Frontal cortex (tissue), 4 donors: ENCODE data around the gene ARL5A. TPM values are rescaled to one million over a fixed set of nuclear protein-coding genes. Genes with fewer than 3 reads are reported as not detected.
"Not testable (repeated sequence)": the region's sequence is repeated elsewhere in the genome, so short reads cannot be mapped to it uniquely, and the experiment has no call there.

Source experiments
- DNase-seq, 2 donors: peaks; one replicate each; pipeline ENCODE4 v3.0.0; 2012; ENCODE audit warnings: low spot score in 2 of 2
- FAIRE-seq: peaks from 2 replicates; lab custom pipeline; 2012; peaks lifted over from hg19 to GRCh38; lab: Jason Lieb, UNC
- total RNA-seq: library from RNA; depleted of rRNA; stranded (reverse); fragments of >200 nt; gene quantifications from one replicate; pipeline ENCODE4 v1.2.3, GENCODE V29; 2014
- donor health status: control.
- donor health status: control.
- donor health status: control.

The ARL5A gene
- total RNA-seq, 1 donor from 2014 or later: 64.8 TPM

DNA sequence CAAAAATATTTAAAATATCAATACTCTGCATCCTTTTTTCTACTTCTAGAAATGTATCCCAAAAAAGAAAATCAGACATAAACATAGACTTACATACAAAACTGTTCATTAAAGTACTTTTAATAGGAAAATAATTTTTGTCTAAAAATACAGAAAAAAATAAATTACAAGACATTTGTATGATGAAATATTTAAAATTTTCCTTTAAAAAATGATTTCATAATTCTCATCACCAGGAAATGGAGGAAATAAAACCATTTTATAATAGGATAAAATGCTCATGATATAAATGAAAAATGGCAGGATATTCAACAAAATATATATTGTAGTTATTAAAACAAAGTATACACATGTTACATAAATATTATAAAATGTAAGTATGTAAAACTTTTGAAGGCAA lies 24.4 kb downstream of the ARL5A start:
- no peak for DNase-seq
- FAIRE-seq: peak; percentile 93

- no peak for FAIRE-seq
- DNase-seq: no peak
Observed at GRCh38 chr2:151802315-151802714, 25.9 kb downstream of the ARL5A start.

- DNase-seq: no peak
- FAIRE-seq: no peak
Observed at GRCh38 chr2:151799886-151800292, 28.3 kb downstream of the ARL5A start.

GRCh38 chr2:151796774-151797173 lies 31.4 kb downstream of the ARL5A start:
- FAIRE-seq (no peak), DNase-seq (no peak)

DNA sequence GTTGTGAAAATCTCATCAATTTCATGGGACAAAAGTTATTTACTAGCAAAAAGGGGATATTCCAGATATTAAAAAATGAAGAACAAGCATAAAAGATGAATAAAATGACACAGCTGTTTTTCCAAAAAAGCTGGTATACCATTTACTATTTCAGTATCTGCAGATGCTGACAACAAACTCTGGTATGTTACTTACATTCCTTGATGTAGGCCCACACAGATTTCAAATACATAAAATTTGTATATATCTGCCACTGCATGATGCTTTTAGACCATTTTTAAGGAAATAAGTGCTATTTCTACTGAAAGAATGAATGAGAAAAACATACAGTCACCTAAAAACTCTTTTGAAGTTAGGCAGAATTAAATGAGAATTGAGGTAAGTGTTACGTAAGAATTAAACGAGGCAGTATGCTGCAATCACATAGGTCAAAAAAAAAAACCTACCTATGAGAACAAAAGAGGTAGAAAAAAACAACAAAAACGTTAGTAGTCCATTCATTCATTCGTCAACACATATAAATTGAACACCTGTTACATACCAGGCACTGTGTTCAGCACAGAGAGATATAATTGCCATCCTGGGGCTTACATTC lies 32.5 kb downstream of the ARL5A start:
- no peak for FAIRE-seq

GRCh38 chr2:151794422-151794821 lies 33.8 kb downstream of the ARL5A start:
- not testable (repeated sequence) for DNase-seq, FAIRE-seq

More for the DNA sequence above, 32.5 kb downstream of the ARL5A start:
- DNase-seq: no peak

GRCh38 chr2:151793123-151793522 lies 35.1 kb downstream of the ARL5A start:
- DNase-seq: no peak
- no peak for FAIRE-seq

GRCh38 chr2:151792589-151792988 lies 35.6 kb downstream of the ARL5A start:
- DNase-seq: no peak
- no peak for FAIRE-seq

- no peak for DNase-seq
- FAIRE-seq: no peak
Observed at GRCh38 chr2:151791545-151791944, 36.7 kb downstream of the ARL5A start.

GRCh38 chr2:151790689-151791088 lies 37.5 kb downstream of the ARL5A start:
- FAIRE-seq (no peak), DNase-seq (no peak)

DNA sequence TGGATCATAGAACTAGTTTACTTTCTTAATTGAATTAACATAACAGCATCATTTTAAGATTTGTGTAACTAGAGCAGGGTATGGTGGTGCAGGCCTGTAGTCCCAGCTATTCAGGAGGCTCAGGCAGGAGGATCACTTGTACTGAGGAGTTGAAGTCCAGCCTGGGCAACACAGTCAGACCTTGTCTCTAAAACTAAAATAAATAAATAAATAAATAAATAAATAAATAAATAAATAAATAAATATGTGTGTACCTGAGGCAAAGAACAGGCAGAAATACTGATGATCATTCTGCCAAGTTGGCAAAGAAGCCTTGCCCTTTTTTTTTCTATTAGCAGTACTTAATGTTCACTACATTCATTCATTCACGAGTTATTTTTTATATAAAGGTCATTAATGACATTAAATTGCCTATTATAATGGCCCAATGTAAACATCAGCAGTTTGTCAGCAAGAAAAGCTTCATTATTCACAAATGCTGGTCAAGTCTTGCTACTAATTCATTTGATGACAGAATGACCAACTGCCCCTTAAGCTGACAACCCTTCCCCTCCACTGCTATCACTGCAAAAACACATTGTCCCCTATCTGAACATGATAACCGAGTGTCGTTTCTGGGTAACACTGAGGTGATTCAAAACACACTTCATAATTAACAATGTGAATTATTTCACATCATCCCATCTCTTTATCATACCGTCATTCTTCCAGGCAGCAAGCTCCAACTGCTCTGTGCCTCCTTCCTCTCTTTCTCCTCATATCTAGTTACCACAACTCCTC lies 39.0 kb downstream of the ARL5A start:
- FAIRE-seq (no peak), DNase-seq (no peak)

DNA sequence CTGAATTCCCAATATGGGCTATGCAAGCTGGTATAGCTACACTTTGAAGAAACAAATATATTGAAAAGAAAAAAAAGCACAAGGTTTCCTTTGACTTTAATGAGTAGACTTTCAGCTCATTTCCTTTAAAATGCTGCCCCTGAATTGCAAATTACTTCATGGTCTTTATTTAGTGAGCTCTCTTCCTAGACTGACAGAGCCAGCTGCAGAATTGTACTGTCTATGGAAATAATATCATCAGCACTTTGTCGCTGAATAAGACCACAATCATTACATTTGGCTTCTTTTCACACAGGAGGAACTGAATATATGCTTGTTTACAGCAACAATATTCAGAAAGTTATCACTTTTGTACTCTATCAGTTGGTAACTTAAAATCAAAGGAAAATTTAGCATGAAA lies 41.7 kb downstream of the ARL5A start:
- FAIRE-seq (no peak), DNase-seq (no peak)

GRCh38 chr2:151786077-151786476 lies 42.1 kb downstream of the ARL5A start:
- no peak for FAIRE-seq
- DNase-seq: no peak

GRCh38 chr2:151783133-151783520 lies 45.1 kb downstream of the ARL5A start:
- DNase-seq: no peak
- no peak for FAIRE-seq

- FAIRE-seq: no peak
- no peak for DNase-seq
Observed at GRCh38 chr2:151782378-151783132, 45.7 kb downstream of the ARL5A start.

DNA sequence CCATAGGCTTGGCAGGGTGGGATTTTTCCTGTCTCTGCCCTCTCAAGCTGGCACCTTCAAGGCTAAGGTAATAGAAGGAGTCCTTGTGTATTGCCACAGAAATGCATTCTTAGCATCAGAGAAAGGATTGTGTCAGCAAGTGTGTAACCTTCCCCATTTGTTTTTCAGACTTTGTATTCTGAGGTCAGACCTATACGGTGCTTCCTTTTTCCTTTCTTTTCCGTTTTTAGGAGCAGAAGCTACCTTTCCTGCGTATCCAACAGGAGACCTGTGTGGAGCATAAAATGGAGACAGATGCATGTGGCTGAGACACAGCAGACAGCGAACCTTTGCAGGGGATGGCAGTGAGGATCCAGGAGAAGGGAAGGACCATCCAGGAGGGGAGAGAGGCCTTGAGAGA lies 46.6 kb downstream of the ARL5A start:
- FAIRE-seq (no peak), DNase-seq (no peak)

- DNase-seq (no peak), FAIRE-seq (no peak)
Observed at GRCh38 chr2:151780938-151781337, 47.3 kb downstream of the ARL5A start.

- no peak for FAIRE-seq
- no peak for DNase-seq
Observed at GRCh38 chr2:151777935-151778334, 50.3 kb downstream of the ARL5A start.

DNA sequence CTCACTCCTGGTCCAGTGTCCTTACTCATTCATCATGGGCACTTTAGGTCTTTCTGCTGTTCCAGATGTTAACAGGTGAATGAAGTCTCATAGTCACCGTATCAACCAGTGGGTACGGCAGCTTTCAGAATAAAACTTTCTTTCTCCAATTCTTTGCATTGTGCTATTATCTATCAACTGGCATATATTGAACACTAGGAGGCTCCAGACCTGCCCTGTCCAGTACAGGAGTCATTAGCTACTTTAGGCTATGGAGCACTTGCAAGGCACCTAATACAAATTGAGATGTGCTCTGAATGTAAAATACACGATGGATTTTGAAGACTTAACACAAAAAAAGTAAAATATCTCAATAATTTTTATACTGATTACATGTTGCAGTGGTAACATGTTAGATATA lies 50.7 kb downstream of the ARL5A start:
- no peak for FAIRE-seq
- DNase-seq: no peak

DNA sequence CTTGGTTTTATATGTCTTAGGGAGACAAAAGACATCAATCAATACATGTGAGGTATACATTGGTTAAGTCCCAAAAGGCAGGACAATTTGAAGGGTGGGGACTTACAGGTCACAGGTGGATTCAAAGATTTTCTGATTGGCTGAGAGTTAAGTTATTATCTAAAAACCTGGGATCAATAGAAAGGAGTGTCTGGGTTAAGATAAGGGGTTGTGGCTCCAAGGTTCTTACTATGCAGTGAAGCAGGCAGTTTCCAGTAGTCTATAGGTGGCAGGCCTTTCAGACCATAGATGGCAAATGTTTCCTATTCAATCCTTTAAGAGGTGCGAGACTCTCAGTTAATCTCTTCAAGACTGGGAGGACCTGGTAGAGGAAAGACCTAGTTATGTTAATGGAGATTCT lies 51.9 kb downstream of the ARL5A start:
- no peak for FAIRE-seq
- DNase-seq: no peak
